Esophagus squamous epithelium (tissue), 4 donors: ENCODE measurements around the gene ARHGEF25.

ENCODE experiments used
- POLR2A ChIP-seq, 4 donors: fragments of 450-650 bp; IDR thresholded peaks; one replicate each; pipeline ENCODE4 v1.6.1; 2017; ENCODE audit warnings: antibody characterized with exemption in 4 of 4, mild to moderate bottlenecking in 4 of 4, moderate library complexity in 3 of 4
- TF ChIP-seq, protein P1 (sequence below), 6 experiments: fragments of 450-650 bp in 4 of 6; fragments of 200-600 bp in 2 of 6; sonication (generic) in 2 of 6; IDR thresholded peaks; one replicate each; pipeline ENCODE4 v1.5.1; 2016 to 2019; ENCODE audit warnings: antibody characterized with exemption in 6 of 6, mild to moderate bottlenecking in 4 of 6, moderate library complexity in 4 of 6

DNA sequence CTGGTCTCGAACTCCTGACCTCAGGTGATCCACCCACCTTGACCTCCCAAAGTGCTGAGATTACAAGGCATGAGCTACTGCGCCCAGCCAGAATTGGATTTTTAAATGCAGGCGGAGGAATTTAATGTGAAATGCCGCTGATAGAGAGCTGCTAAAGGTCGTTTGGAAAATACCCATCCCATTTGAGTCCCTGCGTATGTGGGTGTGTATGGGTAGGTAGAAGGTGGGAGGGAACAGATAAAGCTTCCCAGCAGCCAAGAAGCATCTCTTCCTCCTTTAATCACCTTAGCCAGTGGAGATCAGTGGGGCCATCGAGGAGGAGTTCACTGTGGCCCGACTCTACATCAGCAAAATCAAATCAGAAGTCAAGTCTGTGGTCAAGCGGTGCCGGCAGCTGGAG lies 36.4 kb upstream of the ARHGEF25 start:
- TF ChIP-seq, protein P1, sequence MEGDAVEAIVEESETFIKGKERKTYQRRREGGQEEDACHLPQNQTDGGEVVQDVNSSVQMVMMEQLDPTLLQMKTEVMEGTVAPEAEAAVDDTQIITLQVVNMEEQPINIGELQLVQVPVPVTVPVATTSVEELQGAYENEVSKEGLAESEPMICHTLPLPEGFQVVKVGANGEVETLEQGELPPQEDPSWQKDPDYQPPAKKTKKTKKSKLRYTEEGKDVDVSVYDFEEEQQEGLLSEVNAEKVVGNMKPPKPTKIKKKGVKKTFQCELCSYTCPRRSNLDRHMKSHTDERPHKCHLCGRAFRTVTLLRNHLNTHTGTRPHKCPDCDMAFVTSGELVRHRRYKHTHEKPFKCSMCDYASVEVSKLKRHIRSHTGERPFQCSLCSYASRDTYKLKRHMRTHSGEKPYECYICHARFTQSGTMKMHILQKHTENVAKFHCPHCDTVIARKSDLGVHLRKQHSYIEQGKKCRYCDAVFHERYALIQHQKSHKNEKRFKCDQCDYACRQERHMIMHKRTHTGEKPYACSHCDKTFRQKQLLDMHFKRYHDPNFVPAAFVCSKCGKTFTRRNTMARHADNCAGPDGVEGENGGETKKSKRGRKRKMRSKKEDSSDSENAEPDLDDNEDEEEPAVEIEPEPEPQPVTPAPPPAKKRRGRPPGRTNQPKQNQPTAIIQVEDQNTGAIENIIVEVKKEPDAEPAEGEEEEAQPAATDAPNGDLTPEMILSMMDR (IDR thresholded peaks at IDR 0.05) = no peak
- no peak for TF ChIP-seq POLR2A (IDR thresholded peaks at IDR 0.05)
